ENCODE measurements around the gene TMC3.

DNA sequence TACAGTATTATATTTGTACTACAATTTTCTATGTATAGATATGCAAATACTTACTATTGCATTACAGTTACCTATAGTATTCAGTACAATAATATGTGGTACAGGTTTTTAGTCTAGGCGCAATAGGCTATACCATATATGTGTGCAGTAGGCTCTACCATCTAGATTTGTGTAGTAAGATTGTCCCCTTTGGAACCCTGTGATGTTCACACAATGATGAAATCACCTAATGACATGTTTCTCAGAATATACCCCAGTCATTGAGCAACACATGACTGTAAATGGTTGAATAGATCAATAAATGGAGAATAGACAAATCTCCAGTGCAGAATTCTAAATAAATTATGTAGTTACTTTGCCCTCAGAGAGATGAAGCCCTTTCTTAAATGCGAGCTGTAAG, 17.6 kb upstream of the TMC3 start:
- TF ChIP-seq CTCF (optimal IDR thresholded peaks at IDR 0.05 in 1 of 3, IDR thresholded peaks at IDR 0.05 in 1 of 3, conservative IDR thresholded peaks at IDR 0.05 in 1 of 3; ENCODE audit: extremely low read depth in 1 of 3, insufficient read depth in 2 of 3, low read length in 3 of 3) (no peak), EZH2 (IDR thresholded peaks at IDR 0.05; ENCODE audit: low read length) (no peak)

Data from keratinocyte (primary cell).